HTERT RPE-1 (cell line): Measurements from ENCODE around the gene TIE1.
"Not testable (repeated sequence)": the region's sequence is repeated elsewhere in the genome, so short reads cannot be mapped to it uniquely, and the experiment has no call there.

ENCODE experiments used
- in situ Hi-C: fragments of 300-500 bp; cut with MboI; formaldehyde crosslinking; loops from 4 replicates; pipeline ENCODE4 v1.14.3; 2020; ENCODE audit warnings: low sequenced_read_pairs

The TIE1 gene

DNA sequence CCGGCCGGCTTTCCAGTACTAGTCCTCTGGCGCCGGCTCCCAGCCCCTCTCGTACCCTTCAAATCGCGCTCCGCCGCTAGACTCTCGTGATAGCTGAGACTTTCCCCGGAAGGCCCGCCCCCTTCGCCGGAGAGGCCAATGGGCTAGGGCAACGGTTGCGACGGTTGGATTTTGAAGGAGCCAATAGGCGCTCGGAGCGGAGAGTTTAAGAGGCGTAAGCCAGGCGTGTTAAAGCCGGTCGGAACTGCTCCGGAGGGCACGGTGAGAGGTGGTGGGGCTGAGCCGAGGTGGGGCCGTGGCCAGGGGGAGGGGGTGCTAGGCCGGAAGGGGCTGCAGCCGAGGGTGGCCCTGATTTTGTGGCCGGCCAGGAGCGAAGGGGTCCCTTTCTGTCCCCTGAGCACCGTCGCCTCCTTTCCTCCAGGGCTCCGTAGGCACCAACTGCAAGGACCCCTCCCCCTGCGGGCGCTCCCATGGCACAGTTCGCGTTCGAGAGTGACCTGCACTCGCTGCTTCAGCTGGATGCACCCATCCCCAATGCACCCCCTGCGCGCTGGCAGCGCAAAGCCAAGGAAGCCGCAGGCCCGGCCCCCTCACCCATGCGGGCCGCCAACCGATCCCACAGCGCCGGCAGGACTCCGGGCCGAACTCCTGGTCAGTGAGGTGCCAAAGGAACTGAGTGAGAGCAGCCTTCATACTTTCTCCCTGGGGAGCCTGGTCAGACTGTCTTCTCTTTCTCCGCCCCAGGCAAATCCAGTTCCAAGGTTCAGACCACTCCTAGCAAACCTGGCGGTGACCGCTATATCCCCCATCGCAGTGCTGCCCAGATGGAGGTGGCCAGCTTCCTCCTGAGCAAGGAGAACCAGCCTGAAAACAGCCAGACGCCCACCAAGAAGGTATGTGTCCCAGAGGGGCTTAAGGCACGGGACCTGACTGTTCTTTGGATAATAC, 58.2 kb downstream of the TIE1 start, which contains the start of gene CDC20:
TSS of gene CDC20 (plus strand) at position 236 of the 948 bp plus-strand sequence. CDS start at position 471, 235 bp downstream.
- in situ Hi-C loops = no loop called here

GRCh38 chr1:43359696-43360095, 58.9 kb downstream of the TIE1 start:
- in situ Hi-C loops = no loop called here

GRCh38 chr1:43360616-43361015, 59.8 kb downstream of the TIE1 start:
- in situ Hi-C loops = no loop called here

- in situ Hi-C loops = no loop called here
These were observed 62.6 kb downstream of the TIE1 start for GRCh38 chr1:43363283-43363934.

- in situ Hi-C loops = no loop called here
These were observed 63.2 kb downstream of the TIE1 start for GRCh38 chr1:43363935-43364525.

- in situ Hi-C loops = no loop called here
These were observed 64.9 kb downstream of the TIE1 start for GRCh38 chr1:43365678-43366077.

- in situ Hi-C loops = no loop called here
These were observed 65.4 kb downstream of the TIE1 start for GRCh38 chr1:43366179-43366578.

DNA sequence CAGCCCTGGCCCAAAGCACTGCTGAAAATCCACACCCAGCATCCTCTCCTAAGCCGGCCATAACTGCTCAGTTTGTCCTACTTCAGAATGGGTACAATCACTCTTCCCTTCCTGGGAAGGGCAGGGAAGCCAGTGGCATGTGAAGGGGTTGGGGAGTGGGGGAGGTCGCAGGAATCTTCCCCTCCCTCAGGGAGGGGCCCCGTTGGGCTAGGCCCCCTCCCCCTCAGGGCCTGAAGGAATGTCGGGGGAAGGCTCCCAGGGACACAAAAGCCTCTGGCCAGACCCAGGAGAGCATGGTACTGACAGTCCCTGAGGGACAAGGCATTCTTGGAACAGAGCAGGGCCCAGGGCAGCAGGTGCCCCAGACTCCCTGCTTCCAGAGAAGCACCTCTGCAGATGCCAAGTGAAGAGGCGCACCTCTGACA, 65.8 kb downstream of the TIE1 start:
- in situ Hi-C loops = no loop called here

GRCh38 chr1:43367026-43367903, 66.5 kb downstream of the TIE1 start:
- in situ Hi-C loops = no loop called here

DNA sequence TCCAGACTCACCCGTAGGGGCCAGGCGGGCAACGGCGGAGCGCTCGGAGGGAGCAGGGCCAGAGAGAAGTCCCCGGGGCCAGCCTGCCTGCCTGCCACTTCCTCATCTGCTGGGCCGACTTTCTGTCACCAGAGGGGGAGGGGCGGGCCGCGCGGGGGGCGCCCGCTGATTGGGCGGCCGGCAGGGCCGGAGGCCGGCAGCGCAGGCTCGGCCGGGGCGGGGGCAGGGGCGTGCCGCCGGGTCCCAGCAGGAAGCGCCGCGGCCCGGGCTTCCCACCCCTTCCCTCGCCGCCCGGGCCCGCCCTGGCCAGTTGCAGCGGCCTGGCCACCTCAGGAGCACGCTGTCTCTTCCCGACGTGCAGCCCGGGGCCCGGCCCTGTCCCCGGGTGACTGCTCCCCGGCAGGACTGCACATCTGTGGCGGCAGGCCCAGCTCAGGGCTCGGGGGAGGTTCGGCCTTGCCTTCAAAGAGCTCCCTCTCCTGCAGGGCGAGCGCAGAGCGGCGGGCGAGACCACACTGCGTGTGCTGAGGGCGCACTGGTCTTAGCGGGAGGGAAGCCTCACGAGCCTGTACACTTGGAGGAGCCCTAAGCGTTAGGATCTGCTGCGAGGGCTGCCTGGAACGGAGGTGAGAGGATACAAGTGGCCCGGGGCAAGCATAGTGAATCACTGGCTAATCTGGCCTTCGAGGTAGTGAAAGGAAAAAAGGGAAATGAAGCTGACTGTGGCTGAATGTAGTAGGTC, 67.3 kb downstream of the TIE1 start, which contains the start of gene ELOVL1:
TSS of gene ELOVL1 (minus strand) at position 108 of the 742 bp plus-strand sequence. CDS start 2,402 bp downstream, outside the sequence.
- in situ Hi-C loops = no loop called here

DNA sequence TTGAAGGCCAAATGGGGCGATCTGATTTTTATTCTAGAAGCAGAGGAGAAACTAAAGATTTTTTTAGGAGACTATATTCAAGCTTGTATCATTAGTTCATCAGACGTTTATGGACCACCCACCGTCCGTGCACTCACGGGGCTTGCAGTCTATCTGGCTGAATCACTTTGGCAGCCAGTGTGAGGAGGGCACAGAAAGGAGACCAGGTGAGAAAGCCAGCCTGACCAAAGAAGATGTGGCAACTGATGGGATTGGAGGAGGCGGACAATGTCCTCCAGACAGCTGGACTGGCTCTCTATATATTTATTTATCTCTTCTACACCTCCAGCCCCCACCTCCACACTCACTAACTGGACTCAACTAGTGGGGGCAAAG, 67.9 kb downstream of the TIE1 start:
- in situ Hi-C loops = no loop called here

GRCh38 chr1:43369779-43370178, 69.0 kb downstream of the TIE1 start:
- in situ Hi-C loops = not testable (repeated sequence)

DNA sequence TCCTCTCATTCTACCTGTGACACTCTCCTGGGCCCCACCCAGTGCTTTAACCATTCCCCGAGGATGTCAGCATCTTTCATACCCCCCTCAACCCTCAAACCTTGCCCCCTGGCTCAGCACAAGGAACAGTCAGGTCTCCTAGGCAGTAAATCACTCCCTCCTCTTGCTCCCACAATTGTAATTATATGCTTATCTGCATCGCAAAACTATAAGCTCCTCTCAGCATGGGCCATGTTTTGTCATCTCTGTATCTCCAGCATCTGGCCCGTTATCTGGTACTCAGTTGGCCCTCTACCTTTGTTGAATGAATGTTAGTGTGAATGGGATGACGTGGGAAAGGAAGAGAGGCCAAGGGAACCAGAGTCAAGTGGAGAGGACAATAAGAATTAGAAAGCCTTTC, 69.8 kb downstream of the TIE1 start:
- in situ Hi-C loops = no loop called here

DNA sequence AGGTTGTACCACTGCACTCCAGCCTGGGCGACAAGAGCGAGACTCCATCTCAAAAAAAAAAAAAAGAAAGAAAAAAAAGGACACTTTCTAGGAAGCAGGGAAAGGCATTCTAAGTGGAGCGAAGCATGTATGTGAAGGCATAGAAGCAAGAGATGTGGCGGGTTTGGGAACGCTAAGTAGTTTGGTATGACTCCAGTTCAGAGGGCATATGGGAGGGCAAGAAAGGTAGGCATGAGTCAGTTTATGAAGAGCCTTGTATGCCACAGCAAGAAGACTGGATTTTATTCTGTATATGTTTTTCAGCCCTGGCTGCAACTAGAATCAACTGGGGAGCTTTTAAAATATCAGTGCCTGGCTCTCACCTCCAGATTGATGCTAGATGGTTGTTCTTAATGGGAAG, 71.4 kb downstream of the TIE1 start:
- in situ Hi-C loops = no loop called here
